NCI-H2107 treated with DMSO at 0.1 percent for 48 hours (cell line): Measurements from ENCODE around the gene TXNRD2.
"Not testable (repeated sequence)": the region's sequence is repeated elsewhere in the genome, so short reads cannot be mapped to it uniquely, and the experiment has no call there.

Experiments
- DNase-seq: peaks from one replicate; lab custom pipeline; 2025; ENCODE audit not compliant: unreplicated experiment; lab: John Stamatoyannopoulos, UW

TXNRD2 gene

DNA sequence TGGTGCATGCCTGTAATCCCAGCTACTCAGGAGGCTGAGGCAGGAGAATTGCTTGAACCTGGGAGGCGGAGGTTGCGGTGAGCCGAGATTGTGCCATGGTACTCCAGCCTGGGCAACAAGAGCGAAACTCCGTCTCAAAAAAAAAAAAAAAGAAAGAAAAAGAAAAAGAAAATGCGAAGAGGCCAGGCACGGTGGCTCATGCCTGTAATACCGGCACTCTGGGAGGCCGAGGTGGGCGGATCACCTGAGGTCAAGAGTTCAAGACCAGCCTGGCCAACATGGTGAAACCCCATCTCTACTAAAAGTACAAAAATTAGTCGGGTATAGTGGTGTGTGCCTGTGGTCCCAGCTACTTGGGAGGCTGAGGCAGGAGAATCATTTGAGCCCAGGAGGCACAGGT is 15.6 kb downstream of the TXNRD2 start:
- not testable (repeated sequence) for DNase-seq

DNA sequence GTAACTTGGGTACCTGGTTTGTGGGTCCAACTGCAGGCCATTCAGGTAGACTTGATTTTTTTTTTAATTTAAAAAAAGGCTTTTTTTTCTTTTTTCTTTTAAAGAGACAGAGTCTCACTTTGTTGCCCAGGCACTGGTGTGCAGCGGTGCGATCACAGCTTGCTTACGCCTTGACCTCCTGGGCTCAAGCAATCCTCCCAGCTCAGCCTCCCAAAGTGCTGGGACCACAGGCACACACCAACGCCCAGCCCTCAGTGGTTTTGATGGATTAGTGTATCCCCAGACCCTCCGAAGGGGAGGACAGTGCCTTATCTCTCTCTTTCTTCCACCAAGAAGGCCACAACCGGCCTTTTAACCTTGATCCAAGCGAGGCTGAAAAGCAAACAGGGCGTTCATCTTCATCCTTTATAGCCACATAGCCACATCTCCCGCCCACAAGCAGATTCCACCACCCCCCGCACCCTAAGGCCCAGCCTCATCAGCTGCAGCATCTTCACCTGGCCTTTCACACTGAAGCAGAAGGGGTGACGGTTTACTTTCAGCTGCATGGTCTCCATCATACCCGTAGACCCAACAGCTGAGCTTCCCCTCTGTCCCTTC is 17.6 kb downstream of the TXNRD2 start:
- DNase-seq, result no peak

GRCh38 chr22:19921544-19922081 is 20.0 kb downstream of the TXNRD2 start:
- no peak for DNase-seq

- DNase-seq, result no peak
Observed at GRCh38 chr22:19919701-19920363, 21.8 kb downstream of the TXNRD2 start.

- DNase-seq, result no peak
Observed at GRCh38 chr22:19918332-19919106, 23.1 kb downstream of the TXNRD2 start.

DNA sequence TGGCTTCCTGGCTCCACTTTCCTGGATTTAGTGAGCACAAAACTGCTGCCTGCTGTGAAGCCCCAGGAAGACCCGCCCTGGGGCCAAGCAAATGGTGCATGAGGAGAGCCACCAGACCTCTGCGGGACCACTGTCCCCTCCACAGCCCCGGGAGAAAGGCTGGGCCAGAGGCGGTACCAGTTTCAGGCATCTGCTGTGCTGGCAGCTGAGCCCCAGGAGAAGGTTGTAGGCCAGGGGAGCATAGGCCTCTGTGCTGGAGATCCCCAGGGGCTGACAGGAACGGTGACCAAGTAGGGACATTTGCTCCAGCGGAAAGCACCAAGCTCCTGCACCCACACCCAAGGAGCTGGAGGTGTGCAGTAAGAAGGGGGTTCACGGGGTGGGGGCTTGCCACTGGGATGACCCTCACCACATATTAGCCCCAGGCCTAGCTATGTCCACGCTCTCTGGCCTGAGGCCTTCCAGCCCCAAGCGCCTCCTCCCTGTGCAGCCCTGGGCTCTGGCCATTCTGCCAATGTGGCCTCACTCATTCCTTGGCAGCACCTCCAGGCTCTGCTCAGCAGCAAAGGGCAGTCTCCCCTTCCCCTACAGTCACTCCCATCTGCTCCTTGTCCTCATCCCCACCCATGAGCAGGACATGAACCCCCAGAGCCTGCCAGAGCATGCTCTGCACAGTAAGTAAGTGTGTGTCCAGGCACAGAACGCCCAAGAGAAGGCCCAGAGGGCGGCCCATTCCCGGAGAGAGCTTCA is 24.1 kb downstream of the TXNRD2 start:
- DNase-seq, result no peak

DNA sequence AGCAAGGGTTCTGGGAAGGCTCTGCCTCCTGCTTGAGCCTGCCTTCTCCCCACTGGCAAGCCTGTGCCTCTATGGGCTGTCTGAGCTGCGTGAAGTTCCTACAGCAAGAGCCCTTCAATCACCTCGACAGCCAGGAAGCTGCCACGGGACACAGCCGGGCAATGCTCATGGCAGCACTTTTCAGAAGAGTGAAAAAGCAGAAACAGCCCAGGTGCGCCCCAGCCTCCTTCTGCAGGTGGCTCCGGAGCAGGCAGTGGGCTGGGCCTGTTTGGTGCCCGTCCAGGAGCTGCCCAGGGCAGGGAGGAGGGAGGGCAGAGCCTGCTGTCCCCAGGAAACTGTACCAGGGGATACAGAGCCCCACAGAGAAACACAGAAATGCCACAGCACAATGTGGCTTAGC is 24.7 kb downstream of the TXNRD2 start:
- DNase-seq, result no peak

DNA sequence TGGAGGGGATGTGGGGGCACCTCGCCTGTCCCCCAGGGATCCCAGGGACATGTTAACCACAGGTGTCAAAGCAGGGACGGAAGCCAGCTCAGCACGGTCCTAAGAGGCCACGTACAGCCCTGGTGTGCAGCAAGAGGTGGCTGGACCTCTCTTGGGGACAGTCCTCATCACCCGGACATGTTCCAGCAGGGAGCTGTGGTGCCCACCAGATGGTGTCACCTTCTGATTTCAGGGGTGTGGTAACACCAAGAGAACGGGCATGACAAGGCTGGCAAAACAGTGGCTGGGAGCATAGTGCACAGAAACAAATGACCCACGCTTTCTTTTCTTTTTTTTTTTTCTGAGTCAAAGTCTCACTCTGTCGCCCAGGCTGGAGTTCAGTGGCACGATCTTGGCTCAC is 25.6 kb downstream of the TXNRD2 start:
- no peak for DNase-seq

DNA sequence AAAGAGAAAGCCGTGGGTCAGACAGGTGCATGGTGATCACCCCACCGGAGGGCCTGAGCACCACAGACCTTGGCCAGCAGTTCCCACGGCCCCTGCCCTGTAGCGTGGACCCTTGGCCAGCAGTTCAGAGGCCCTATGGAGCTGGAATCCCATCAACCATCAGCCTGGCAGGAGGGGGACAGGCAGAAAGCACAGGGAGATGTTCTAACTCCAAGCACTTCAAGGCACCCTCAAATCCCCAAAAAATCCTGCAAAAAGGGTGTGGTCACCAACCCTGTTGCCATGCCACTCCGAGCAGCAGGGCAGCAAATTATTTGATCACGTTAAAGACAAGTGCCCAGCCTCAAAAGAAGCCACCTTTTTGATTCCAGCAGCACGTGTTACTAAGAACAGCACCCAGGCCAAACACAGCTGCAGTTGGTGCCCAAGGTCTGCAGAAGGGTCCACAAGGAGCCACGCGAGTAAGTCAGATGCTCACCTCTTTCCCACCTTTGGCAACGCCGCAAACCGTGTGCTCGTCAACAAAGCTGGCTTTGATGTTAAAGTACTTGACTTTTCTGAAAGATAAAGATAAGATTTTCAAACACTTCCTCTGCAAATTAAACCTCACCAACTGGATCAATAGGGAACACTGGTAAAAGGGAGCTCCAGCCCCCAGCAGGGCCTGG is 26.2 kb downstream of the TXNRD2 start:
- DNase-seq, result no peak

DNA sequence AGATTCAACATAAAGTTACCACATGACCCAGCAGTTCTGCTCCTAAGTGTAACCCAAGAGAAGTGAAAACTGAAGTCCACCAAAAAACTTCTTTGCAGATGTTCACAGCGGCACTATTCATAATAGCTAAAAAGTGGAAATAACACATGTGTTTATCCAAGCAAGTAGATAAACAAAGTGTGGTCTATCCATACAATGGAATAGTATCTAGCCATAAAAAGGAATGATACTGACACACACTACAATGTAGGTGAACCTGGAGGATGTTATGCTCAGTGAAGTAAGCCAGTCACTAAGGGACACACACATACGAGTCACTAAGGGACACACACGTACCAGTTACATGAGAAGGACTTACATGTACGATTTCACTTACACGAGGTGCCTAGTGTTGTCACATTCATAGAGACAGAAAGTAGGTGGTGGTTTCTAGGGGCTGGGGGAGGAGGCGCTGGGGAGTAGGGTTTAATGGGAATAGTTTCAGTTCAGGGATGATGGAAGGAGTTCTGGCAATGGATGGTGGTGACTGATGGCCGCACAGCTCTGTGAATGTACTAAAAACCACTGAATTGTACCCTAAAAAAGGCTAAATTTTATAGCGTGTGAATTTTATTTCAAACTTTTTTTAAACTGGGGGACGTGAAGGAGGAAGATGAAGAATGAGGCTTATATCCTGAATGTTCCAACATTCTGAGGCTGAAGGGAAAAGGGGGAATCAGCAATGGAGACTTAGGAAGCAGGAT is 27.2 kb downstream of the TXNRD2 start:
- DNase-seq, result no peak

DNA sequence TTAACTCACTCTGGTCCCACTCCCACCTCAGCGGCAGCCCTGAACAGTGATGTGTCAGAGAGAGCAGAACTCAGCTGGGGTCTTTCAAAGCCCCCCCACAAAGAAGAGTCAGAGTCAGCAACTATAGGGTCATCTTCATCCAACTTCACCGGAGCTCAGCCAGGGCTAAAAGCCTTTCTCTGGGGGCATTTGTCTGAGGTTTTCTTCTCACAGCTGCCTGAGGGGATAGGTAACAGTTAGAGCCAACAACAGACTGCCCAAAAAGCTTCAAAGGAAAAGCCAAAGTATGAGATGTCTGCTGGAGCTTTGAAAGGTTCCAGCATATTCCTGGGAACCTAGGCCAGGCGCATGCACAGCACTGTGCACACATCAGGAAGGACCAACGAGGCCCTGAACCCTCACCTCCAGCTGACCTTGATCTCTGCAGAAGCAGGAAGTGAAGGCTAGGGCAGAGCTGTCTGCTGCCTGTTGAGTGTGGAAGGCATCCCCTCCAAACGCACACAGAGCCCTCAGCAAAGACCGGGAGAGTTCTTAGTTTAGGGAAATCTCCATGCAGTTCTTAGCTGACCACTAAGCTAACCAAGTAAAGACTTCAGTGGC is 28.2 kb downstream of the TXNRD2 start:
- no peak for DNase-seq

DNA sequence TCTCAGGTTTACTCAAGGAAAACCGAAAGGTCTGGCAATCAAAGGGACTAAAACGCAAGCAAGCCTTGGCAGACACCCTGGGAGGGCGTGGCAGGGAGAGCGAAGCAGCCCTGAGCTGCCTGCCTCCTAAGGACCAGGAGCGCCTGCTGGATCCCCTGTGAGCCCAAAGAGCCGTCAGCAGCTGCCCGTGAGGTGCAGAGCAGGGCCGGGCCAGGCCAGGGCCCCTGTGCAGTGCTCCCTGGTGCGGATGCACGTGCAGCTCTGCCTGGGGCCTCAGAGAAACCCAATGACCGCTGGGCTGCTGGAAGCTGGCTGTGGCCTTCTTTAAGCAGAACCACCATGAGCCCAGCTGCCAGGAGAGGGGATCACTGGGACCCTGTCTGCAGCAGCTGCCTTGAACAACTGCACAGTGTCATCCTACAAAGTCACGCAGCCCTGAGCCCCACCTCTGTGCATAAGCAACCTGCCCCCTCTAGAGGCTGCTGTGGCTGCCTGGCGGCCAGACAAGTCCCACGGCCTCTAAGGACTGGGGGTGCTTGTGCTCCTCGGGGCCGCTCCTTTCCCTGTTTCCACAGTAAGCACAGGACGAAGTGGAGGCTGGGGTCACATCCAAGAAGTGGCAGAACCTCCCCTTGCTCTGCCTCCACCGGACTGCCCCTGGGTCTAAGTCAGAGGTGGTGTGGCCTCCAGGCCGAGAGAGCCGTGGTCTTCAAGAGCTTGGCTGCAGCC is 29.2 kb downstream of the TXNRD2 start:
- no peak for DNase-seq

DNA sequence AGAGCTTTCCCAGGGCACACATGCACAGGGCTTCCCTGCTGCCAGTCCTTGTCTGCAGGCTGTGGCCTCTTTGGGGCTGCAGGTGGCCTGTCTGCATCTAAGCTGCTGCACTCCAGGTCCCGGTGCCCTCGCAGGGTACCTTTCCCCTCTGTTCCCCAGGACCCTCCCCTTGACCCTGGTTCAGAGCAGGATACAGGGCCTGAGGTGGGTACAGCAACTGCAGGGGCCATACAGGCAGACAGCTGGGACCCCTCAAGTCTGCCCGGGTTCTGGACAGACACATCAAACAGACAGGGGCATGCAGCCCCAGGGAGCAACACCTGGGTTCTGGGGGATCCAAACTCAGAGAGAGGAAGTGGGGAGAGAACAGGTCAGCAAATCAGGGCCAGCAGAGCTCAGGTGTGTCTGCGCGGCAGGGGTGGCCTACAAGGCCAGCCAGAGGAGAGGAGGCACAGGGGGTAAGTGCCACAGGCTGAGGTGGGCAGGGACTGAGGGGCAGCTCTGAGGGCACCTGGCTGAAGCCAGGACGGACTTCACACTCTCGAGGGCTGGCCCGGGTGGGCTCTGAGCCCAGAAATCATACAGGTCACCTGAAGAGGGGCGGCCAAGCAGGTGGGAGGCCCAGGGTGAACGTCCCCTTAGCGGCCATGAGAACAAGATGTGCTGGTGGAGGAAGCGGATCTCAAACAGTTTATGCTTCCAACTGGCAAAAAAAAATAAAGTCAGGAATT is 29.9 kb downstream of the TXNRD2 start:
- no peak for DNase-seq

DNA sequence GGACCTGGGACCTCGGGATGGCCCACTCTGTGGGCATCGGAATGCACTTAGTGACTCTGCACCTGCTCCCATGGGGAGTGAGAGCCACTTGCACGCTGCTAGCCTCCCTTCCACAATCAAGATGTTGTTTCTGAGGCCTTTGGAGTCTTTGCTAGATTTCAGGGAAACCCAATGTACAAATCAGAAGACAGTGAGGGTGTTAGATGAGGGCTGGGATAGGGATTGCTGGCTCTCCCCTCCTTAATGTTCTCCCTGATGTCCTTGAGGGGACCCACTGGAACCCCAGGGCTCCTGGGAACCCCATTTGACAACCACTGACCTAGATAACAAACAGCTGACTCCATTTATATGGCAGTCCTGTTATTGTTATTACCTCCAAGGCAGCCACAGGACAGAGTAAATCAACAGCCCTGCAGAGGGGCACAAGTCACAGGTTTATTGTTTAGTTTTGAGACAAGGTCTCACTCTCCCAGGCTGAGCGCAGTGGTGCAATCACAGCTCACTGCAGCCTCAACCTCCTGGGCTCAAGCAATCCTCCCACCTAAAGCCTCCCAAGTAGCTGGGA is 31.4 kb downstream of the TXNRD2 start:
- no peak for DNase-seq

DNA sequence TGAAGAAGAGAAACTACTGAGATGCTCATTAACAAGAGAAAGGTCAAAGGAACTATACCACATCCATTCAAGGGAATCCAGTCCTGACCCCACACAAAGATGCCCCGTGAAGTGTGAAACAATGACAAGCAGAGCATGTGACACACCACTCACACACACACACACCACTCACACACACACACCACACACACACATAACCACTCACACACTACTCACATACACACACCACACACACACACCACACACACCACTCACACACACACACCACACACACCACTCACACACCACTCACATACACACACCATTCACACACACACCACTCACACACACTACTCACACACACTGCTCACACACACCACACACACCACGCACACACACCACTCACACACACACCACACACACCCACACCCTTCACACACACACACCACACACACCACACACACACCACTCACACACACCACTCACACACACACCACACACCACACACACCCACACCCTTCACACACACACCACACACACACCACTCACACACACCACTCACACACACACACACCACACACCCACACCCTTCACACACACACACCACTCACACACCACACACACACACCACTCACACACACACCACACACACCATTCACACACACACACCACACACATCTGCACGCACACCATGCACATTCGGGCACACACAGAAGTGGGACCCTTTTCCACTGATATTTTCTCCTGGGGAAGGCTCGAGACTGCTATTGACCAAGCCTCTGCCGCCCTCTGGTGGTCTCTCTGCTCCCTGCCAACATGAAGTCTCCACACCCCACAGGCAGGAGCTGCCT is 32.1 kb downstream of the TXNRD2 start:
- peak; percentile 37 for DNase-seq

- DNase-seq, result not testable (repeated sequence)
Observed at GRCh38 chr22:19907902-19908301, 33.7 kb downstream of the TXNRD2 start.

DNA sequence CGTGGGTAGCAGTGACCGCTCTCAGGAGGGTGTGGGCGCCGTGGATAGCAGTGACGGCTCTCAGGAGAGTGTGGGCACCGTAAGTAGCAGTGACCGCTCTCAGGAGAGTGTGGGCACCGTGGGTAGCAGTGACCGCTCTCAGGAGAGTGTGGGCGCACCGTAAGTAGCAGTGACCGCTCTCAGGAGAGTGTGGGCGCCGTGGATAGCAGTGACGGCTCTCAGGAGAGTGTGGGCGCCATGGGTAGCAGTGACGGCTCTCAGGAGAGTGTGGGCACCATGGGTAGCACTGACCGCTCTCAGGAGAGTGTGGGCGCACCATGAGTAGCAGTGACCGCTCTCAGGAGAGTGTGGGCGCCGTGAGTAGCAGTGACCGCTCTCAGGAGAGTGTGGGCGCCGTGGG is 34.8 kb downstream of the TXNRD2 start:
- not testable (repeated sequence) for DNase-seq
